Measurements from ENCODE around the gene B4GALT3.
A peak's percentile ranks its signal among the peaks of the same experiment; 100 is the strongest.

B4GALT3 gene

DNA sequence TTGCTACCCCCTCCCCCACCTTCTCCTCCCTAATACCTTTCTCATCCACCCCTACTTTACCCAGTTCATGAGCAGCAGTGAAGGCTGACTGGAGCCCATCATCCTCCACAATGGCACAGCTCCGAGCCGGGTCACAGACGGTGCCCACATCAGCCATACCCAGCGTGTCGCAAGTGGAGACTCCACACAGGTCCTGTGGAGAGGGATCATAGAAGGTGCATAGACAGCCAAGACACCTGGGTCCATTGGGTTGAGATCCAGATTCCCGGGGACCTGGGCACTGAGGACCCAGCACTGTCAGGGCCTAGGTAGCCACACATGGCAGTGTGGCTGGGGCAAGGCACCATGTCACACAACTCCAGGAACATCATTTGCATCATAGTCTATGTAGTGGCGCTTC is 18.8 kb upstream of the B4GALT3 start:
- peak overlapping the region; percentile 99; the same call in 1 of the 2 replicates for H3K27ac ChIP-seq (ENCODE audit: low read depth, low read length)
- no peaks in the 10 kb centered on the region for H3K27me3 ChIP-seq (ENCODE audit: insufficient read depth, low read length)
- H3K36me3 ChIP-seq (ENCODE audit: insufficient read depth, low read length) = no peaks in the 10 kb centered on the region; the same call in 1 of the 2 replicates
- peak overlapping the region; percentile 87 for H3K4me3 ChIP-seq (ENCODE audit: low read depth, low read length)
- H3K79me2 ChIP-seq (ENCODE audit: control insufficient read depth, insufficient read depth, low read length, unreplicated experiment) = peaks cover 22% of the 10 kb centered on the region
- no peak overlapping the region for H2AFZ ChIP-seq (ENCODE audit: low read length, unreplicated experiment)
- H3K4me1 ChIP-seq (ENCODE audit: control insufficient read depth, insufficient read depth, low read length, unreplicated experiment) = peaks cover 62% of the 10 kb centered on the region

- Histone ChIP-seq H3K79me2 (ENCODE audit: control insufficient read depth, insufficient read depth, low read length, unreplicated experiment) (peaks cover 22% of the 10 kb centered on the region), H2AFZ (ENCODE audit: low read length, unreplicated experiment) (no peak overlapping the region), H3K4me1 (ENCODE audit: control insufficient read depth, insufficient read depth, low read length, unreplicated experiment) (peaks cover 53% of the 10 kb centered on the region), H3K4me3 (ENCODE audit: low read depth, low read length) (no peak overlapping the region), H3K36me3 (ENCODE audit: insufficient read depth, low read length) (no peaks in the 10 kb centered on the region; the same call in 1 of the 2 replicates), H3K27ac (ENCODE audit: low read depth, low read length) (no peak overlapping the region), H3K27me3 (ENCODE audit: insufficient read depth, low read length) (no peaks in the 10 kb centered on the region)
Observed at GRCh38 chr1:161195171-161195570, 17.9 kb upstream of the B4GALT3 start.

GRCh38 chr1:161193561-161194235 is 16.4 kb upstream of the B4GALT3 start:
- peaks cover 48% of the 10 kb centered on the region for H3K4me1 ChIP-seq (ENCODE audit: control insufficient read depth, insufficient read depth, low read length, unreplicated experiment)
- no peak overlapping the region for H2AFZ ChIP-seq (ENCODE audit: low read length, unreplicated experiment)
- no peaks in the 10 kb centered on the region for H3K27me3 ChIP-seq (ENCODE audit: insufficient read depth, low read length)

GRCh38 chr1:161192476-161193465 is 15.5 kb upstream of the B4GALT3 start:
- no peak overlapping the region for H3K4me3 ChIP-seq (ENCODE audit: low read depth, low read length)
- H3K4me1 ChIP-seq (ENCODE audit: control insufficient read depth, insufficient read depth, low read length, unreplicated experiment) = peaks cover 44% of the 10 kb centered on the region
- H2AFZ ChIP-seq (ENCODE audit: low read length, unreplicated experiment) = no peak overlapping the region
- peak overlapping the region; percentile 35; the same call in 1 of the 2 replicates for H3K27ac ChIP-seq (ENCODE audit: low read depth, low read length)
- no peaks in the 10 kb centered on the region for H3K27me3 ChIP-seq (ENCODE audit: insufficient read depth, low read length)
- peaks cover 17% of the 10 kb centered on the region for H3K79me2 ChIP-seq (ENCODE audit: control insufficient read depth, insufficient read depth, low read length, unreplicated experiment)
- peaks cover 2% of the 10 kb centered on the region; the same call in 1 of the 2 replicates for H3K36me3 ChIP-seq (ENCODE audit: insufficient read depth, low read length)

More at GRCh38 chr1:161193561-161194235, 16.4 kb upstream of the B4GALT3 start:
- H3K79me2 ChIP-seq (ENCODE audit: control insufficient read depth, insufficient read depth, low read length, unreplicated experiment) = peaks cover 22% of the 10 kb centered on the region
- peaks cover 2% of the 10 kb centered on the region; the same call in 1 of the 2 replicates for H3K36me3 ChIP-seq (ENCODE audit: insufficient read depth, low read length)
- H3K4me3 ChIP-seq (ENCODE audit: low read depth, low read length) = no peak overlapping the region
- H3K27ac ChIP-seq (ENCODE audit: low read depth, low read length) = peak overlapping the region; percentile 12; the same call in 1 of the 2 replicates

DNA sequence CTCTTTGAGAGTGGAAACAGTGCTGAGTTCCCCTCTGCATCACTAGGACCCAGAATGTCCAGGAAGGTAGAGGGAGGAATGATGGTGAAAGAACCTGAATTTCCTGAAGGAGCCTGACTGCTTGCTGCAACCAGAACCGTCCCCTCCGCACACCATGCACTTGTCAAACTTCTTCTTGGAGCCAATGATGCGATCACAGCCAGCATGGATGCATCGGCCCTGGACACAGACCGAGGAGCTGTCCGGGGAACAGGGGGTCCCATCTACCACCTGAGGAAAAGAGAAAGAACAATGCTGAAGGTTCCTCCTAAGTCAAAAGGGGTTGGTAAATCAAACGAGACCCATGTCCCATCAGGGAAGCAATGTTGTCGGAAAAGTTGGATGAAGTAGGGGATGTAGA is 14.7 kb upstream of the B4GALT3 start:
- Histone ChIP-seq H3K27ac (ENCODE audit: low read depth, low read length) (no peak overlapping the region), H2AFZ (ENCODE audit: low read length, unreplicated experiment) (no peak overlapping the region)

GRCh38 chr1:161190962-161191521 is 13.7 kb upstream of the B4GALT3 start:
- Histone ChIP-seq H3K79me2 (ENCODE audit: control insufficient read depth, insufficient read depth, low read length, unreplicated experiment) (peaks cover under 1% of the 10 kb centered on the region), H3K4me1 (ENCODE audit: control insufficient read depth, insufficient read depth, low read length, unreplicated experiment) (peaks cover 29% of the 10 kb centered on the region), H3K36me3 (ENCODE audit: insufficient read depth, low read length) (peaks cover 2% of the 10 kb centered on the region; the same call in 1 of the 2 replicates), H2AFZ (ENCODE audit: low read length, unreplicated experiment) (no peak overlapping the region), H3K27ac (ENCODE audit: low read depth, low read length) (peak overlapping the region; percentile 41), H3K4me3 (ENCODE audit: low read depth, low read length) (no peak overlapping the region), H3K27me3 (ENCODE audit: insufficient read depth, low read length) (no peaks in the 10 kb centered on the region)

More for the DNA sequence above, 14.7 kb upstream of the B4GALT3 start:
- Histone ChIP-seq H3K36me3 (ENCODE audit: insufficient read depth, low read length) (peaks cover 2% of the 10 kb centered on the region; the same call in 1 of the 2 replicates), H3K27me3 (ENCODE audit: insufficient read depth, low read length) (no peaks in the 10 kb centered on the region), H3K4me1 (ENCODE audit: control insufficient read depth, insufficient read depth, low read length, unreplicated experiment) (peaks cover 36% of the 10 kb centered on the region), H3K4me3 (ENCODE audit: low read depth, low read length) (no peak overlapping the region), H3K79me2 (ENCODE audit: control insufficient read depth, insufficient read depth, low read length, unreplicated experiment) (peaks cover 9% of the 10 kb centered on the region)

DNA sequence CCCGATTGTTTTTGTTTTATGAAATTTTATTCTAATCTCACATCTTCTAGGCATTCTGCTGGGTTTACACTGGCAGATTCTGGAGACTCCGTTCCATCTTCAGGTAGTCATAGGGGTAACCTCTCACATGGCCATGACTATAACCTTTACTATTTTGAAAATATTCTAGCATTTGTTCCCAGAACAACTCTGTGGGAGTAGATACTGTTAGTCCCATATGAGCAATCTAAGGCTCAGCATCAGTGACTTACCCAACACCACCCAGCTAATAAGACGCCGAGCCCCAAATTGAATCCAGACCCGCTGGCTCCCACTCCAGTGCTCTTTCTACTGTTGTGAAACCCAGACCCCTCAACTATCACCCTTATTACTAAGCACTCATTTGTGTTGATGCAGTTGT is 11.7 kb upstream of the B4GALT3 start:
- H2AFZ ChIP-seq (ENCODE audit: low read length, unreplicated experiment) = no peak overlapping the region
- no peaks in the 10 kb centered on the region for H3K27me3 ChIP-seq (ENCODE audit: insufficient read depth, low read length)
- H3K36me3 ChIP-seq (ENCODE audit: insufficient read depth, low read length) = peaks cover 2% of the 10 kb centered on the region; the same call in 1 of the 2 replicates
- peak overlapping the region; percentile 97 for H3K27ac ChIP-seq (ENCODE audit: low read depth, low read length)
- H3K4me3 ChIP-seq (ENCODE audit: low read depth, low read length) = no peak overlapping the region
- no peaks in the 10 kb centered on the region for H3K79me2 ChIP-seq (ENCODE audit: control insufficient read depth, insufficient read depth, low read length, unreplicated experiment)
- H3K4me1 ChIP-seq (ENCODE audit: control insufficient read depth, insufficient read depth, low read length, unreplicated experiment) = peaks cover 28% of the 10 kb centered on the region

- H3K27ac ChIP-seq (ENCODE audit: low read depth, low read length) = peak overlapping the region; percentile 97
- no peaks in the 10 kb centered on the region for H3K79me2 ChIP-seq (ENCODE audit: control insufficient read depth, insufficient read depth, low read length, unreplicated experiment)
- H3K27me3 ChIP-seq (ENCODE audit: insufficient read depth, low read length) = no peaks in the 10 kb centered on the region
- peaks cover 22% of the 10 kb centered on the region for H3K4me1 ChIP-seq (ENCODE audit: control insufficient read depth, insufficient read depth, low read length, unreplicated experiment)
- no peak overlapping the region for H3K4me3 ChIP-seq (ENCODE audit: low read depth, low read length)
- peaks cover 2% of the 10 kb centered on the region; the same call in 1 of the 2 replicates for H3K36me3 ChIP-seq (ENCODE audit: insufficient read depth, low read length)
- no peak overlapping the region for H2AFZ ChIP-seq (ENCODE audit: low read length, unreplicated experiment)
Observed at GRCh38 chr1:161188381-161188780, 11.1 kb upstream of the B4GALT3 start.

DNA sequence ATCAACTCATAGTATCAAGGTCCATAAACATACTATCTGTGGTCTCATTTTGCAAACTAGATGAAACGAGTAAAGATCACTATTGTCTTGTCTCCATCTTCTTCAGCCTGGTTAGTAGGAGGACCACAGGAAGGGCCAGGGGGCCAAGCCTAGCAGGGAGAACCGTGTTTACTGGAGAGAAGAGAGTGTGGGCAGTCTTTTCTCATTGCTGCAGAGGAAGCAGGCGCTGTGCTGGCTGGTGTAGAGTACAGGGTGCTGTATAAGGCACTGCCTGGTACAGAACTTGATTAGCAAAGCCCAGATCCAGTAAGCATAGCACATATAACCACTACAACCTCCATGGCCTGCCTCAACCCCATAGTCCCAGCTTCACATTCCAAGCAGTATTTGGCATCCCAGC is 10.0 kb upstream of the B4GALT3 start:
- 0 out of 2 replicates have a peak, but pooled peaks cover 2% of the 10 kb centered on the region for H3K36me3 ChIP-seq (ENCODE audit: insufficient read depth, low read length)
- H3K4me1 ChIP-seq (ENCODE audit: control insufficient read depth, insufficient read depth, low read length, unreplicated experiment) = peaks cover 29% of the 10 kb centered on the region
- H3K27ac ChIP-seq (ENCODE audit: low read depth, low read length) = no peak overlapping the region
- H2AFZ ChIP-seq (ENCODE audit: low read length, unreplicated experiment) = no peak overlapping the region
- no peaks in the 10 kb centered on the region for H3K79me2 ChIP-seq (ENCODE audit: control insufficient read depth, insufficient read depth, low read length, unreplicated experiment)
- no peak overlapping the region for H3K4me3 ChIP-seq (ENCODE audit: low read depth, low read length)
- H3K27me3 ChIP-seq (ENCODE audit: insufficient read depth, low read length) = no peaks in the 10 kb centered on the region

GRCh38 chr1:161185732-161186311 is 8.5 kb upstream of the B4GALT3 start:
- no peaks in the 10 kb centered on the region for H3K27me3 ChIP-seq (ENCODE audit: insufficient read depth, low read length)
- H3K79me2 ChIP-seq (ENCODE audit: control insufficient read depth, insufficient read depth, low read length, unreplicated experiment) = no peaks in the 10 kb centered on the region
- H3K4me1 ChIP-seq (ENCODE audit: control insufficient read depth, insufficient read depth, low read length, unreplicated experiment) = peaks cover 40% of the 10 kb centered on the region
- H2AFZ ChIP-seq (ENCODE audit: low read length, unreplicated experiment) = peak overlapping the region; percentile 61
- 0 out of 2 replicates have a peak, but pooled peaks cover 2% of the 10 kb centered on the region for H3K36me3 ChIP-seq (ENCODE audit: insufficient read depth, low read length)
- peak overlapping the region; percentile 51 for H3K27ac ChIP-seq (ENCODE audit: low read depth, low read length)
- H3K4me3 ChIP-seq (ENCODE audit: low read depth, low read length) = no peak overlapping the region

Data from ACC112 (cell line).